ENCODE data around the gene LCE7A.

The LCE7A gene

GRCh38 chr1:152859696-152860095, at the start of gene LCE7A:
Gene LCE7A, plus strand, starts transcription at chr1:152859996. Its CDS starts 702 bp downstream, at chr1:152860698.
- TF ChIP-seq POLR2A (IDR thresholded peaks at IDR 0.05; ENCODE audit: low read length), result no peak
- TF ChIP-seq GATA1 (IDR thresholded peaks at IDR 0.05; ENCODE audit: low read depth, low read length), result no peak
- no peak for DNase-seq

- DNase-seq, result no peak
- TF ChIP-seq GATA1 (IDR thresholded peaks at IDR 0.05; ENCODE audit: low read depth, low read length) (no peak), POLR2A (IDR thresholded peaks at IDR 0.05; ENCODE audit: low read length) (no peak)
Observed at GRCh38 chr1:152811050-152811449, 48.7 kb upstream of the LCE7A start.

GRCh38 chr1:152811671-152812070, 48.1 kb upstream of the LCE7A start, which contains the start of gene LCE1B:
Gene LCE1B, plus strand, starts transcription at chr1:152811971. Its CDS starts 476 bp downstream, at chr1:152812447.
- DNase-seq, result no peak
- no peak for TF ChIP-seq GATA1 (IDR thresholded peaks at IDR 0.05; ENCODE audit: low read depth, low read length)
- no peak for TF ChIP-seq POLR2A (IDR thresholded peaks at IDR 0.05; ENCODE audit: low read length)

GRCh38 chr1:152817309-152817708, 42.5 kb upstream of the LCE7A start:
- TF ChIP-seq POLR2A (IDR thresholded peaks at IDR 0.05; ENCODE audit: low read length) (no peak), GATA1 (IDR thresholded peaks at IDR 0.05; ENCODE audit: low read depth, low read length) (no peak)
- no peak for DNase-seq

GRCh38 chr1:152823294-152823693, 36.5 kb upstream of the LCE7A start:
- TF ChIP-seq GATA1 (IDR thresholded peaks at IDR 0.05; ENCODE audit: low read depth, low read length), result no peak
- no peak for TF ChIP-seq POLR2A (IDR thresholded peaks at IDR 0.05; ENCODE audit: low read length)
- no peak for DNase-seq

GRCh38 chr1:152824964-152825363, 34.8 kb upstream of the LCE7A start:
- TF ChIP-seq POLR2A (IDR thresholded peaks at IDR 0.05; ENCODE audit: low read length) (no peak), GATA1 (IDR thresholded peaks at IDR 0.05; ENCODE audit: low read depth, low read length) (no peak)
- DNase-seq, result no peak

- TF ChIP-seq POLR2A (IDR thresholded peaks at IDR 0.05; ENCODE audit: low read length) (no peak), GATA1 (IDR thresholded peaks at IDR 0.05; ENCODE audit: low read depth, low read length) (no peak)
- no peak for DNase-seq
Observed at GRCh38 chr1:152827173-152827572, 32.6 kb upstream of the LCE7A start, which contains the start of gene LCE1A. Gene LCE1A, plus strand, starts transcription at chr1:152827473. Its CDS starts 0 bp downstream, at chr1:152827473.

GRCh38 chr1:152836870-152837269, 22.9 kb upstream of the LCE7A start:
- TF ChIP-seq GATA1 (IDR thresholded peaks at IDR 0.05; ENCODE audit: low read depth, low read length) (no peak), POLR2A (IDR thresholded peaks at IDR 0.05; ENCODE audit: low read length) (no peak)
- DNase-seq, result no peak

- DNase-seq, result no peak
- TF ChIP-seq GATA1 (IDR thresholded peaks at IDR 0.05; ENCODE audit: low read depth, low read length) (no peak), POLR2A (IDR thresholded peaks at IDR 0.05; ENCODE audit: low read length) (no peak)
Observed at GRCh38 chr1:152842556-152842955, 17.2 kb upstream of the LCE7A start, which contains the start of gene LCE6A. Gene LCE6A, plus strand, starts transcription at chr1:152842856. Its CDS starts 665 bp downstream, at chr1:152843521.

GRCh38 chr1:152855661-152856060, 4.1 kb upstream of the LCE7A start:
- no peak for TF ChIP-seq POLR2A (IDR thresholded peaks at IDR 0.05; ENCODE audit: low read length)

GRCh38 chr1:152858062-152858461, 1.7 kb upstream of the LCE7A start:
- TF ChIP-seq POLR2A (IDR thresholded peaks at IDR 0.05; ENCODE audit: low read length), result no peak
- no peak for TF ChIP-seq GATA1 (IDR thresholded peaks at IDR 0.05; ENCODE audit: low read depth, low read length)
- no peak for DNase-seq

More at GRCh38 chr1:152855661-152856060, 4.1 kb upstream of the LCE7A start:
- DNase-seq, result no peak

- TF ChIP-seq POLR2A (IDR thresholded peaks at IDR 0.05; ENCODE audit: low read length) (no peak), GATA1 (IDR thresholded peaks at IDR 0.05; ENCODE audit: low read depth, low read length) (no peak)
- no peak for DNase-seq
Observed at GRCh38 chr1:152860129-152860528, 333 bp downstream of the LCE7A start.

- DNase-seq, result no peak
- TF ChIP-seq GATA1 (IDR thresholded peaks at IDR 0.05; ENCODE audit: low read depth, low read length) (no peak), POLR2A (IDR thresholded peaks at IDR 0.05; ENCODE audit: low read length) (no peak)
Observed at GRCh38 chr1:152861374-152861773, 1.6 kb downstream of the LCE7A start.

GRCh38 chr1:152864443-152864842, 4.6 kb downstream of the LCE7A start:
- TF ChIP-seq GATA1 (IDR thresholded peaks at IDR 0.05; ENCODE audit: low read depth, low read length), result no peak
- TF ChIP-seq POLR2A (IDR thresholded peaks at IDR 0.05; ENCODE audit: low read length), result no peak
- no peak for DNase-seq

- TF ChIP-seq GATA1 (IDR thresholded peaks at IDR 0.05; ENCODE audit: low read depth, low read length), result no peak
- DNase-seq, result no peak
Observed at GRCh38 chr1:152866321-152866720, 6.5 kb downstream of the LCE7A start.
